H1 (cell line): ENCODE measurements around the gene CRLF3. TPM values are rescaled to one million over a fixed set of nuclear protein-coding genes. Genes with fewer than 3 reads are reported as not detected.
"Not testable (repeated sequence)": the region's sequence is repeated elsewhere in the genome, so short reads cannot be mapped to it uniquely, and the experiment has no call there.

ENCODE experiments used
- CTCF ChIA-PET: fragments of 300-600 bp; sonication (Branson Sonifier 250); formaldehyde crosslinking; loops from one replicate; lab custom pipeline; 2021; ENCODE audit not compliant: partially characterized antibody; lab: Charles Lee
- POLR2A ChIA-PET: fragments of 300-600 bp; sonication (Branson Sonifier 250); formaldehyde crosslinking; loops from one replicate; lab custom pipeline; 2021; ENCODE audit warnings: inconsistent platforms; ENCODE audit not compliant: partially characterized antibody; lab: Charles Lee
- DNase-seq, 2 experiments: peaks; one replicate each; pipeline versions ENCODE4 v3.0.0 to v3.0.0-alpha.2; 2010 to 2022; ENCODE audit warnings: low spot score in 2 of 2, low read depth in 1 of 2, mixed read lengths in 1 of 2
- FAIRE-seq: peaks from 2 replicates; lab custom pipeline; 2011; peaks lifted over from hg19 to GRCh38; lab: Jason Lieb, UNC
- H2AFZ ChIP-seq: 2 replicates; pipeline ENCODE4 v1.8.1; 2012; ENCODE audit warnings: low read length, inconsistent platforms
- H2AK5ac ChIP-seq: 2 replicates; pipeline ENCODE4 v1.6.1; 2013; ENCODE audit warnings: low read depth, low read length
- H2BK120ac ChIP-seq: replicated peaks from 2 replicates; pipeline ENCODE3; 2013; ENCODE audit warnings: low read depth, low read length, inconsistent platforms
- H2BK12ac ChIP-seq: 2 replicates; pipeline ENCODE4 v1.6.1; 2013; ENCODE audit warnings: low read depth, low read length
- H2BK15ac ChIP-seq: 2 replicates; pipeline ENCODE4 v1.6.1; 2013; ENCODE audit warnings: low read length
- H2BK20ac ChIP-seq: 2 replicates; pipeline ENCODE4 v1.6.1; 2013; ENCODE audit warnings: low read length
- H2BK5ac ChIP-seq: 2 replicates; pipeline ENCODE4 v1.6.1; 2013; ENCODE audit warnings: low read depth, low read length
- H3K14ac ChIP-seq: 2 replicates; pipeline ENCODE4 v1.6.1; 2013; ENCODE audit warnings: inconsistent platforms; ENCODE audit not compliant: insufficient read length
- H3K18ac ChIP-seq: 2 replicates; pipeline ENCODE4 v1.6.1; 2013; ENCODE audit warnings: low read length; ENCODE audit errors: extremely low read depth
- H3K23ac ChIP-seq: 2 replicates; pipeline ENCODE4 v1.6.1; 2013; ENCODE audit warnings: inconsistent platforms; ENCODE audit not compliant: insufficient read length
- H3K23me2 ChIP-seq: 2 replicates; pipeline ENCODE4 v1.6.1; 2013; ENCODE audit warnings: low read depth, low read length
- H3K27ac ChIP-seq: 2 replicates; pipeline ENCODE4 v1.6.1; 2011; ENCODE audit warnings: low read depth, low read length, inconsistent platforms
- H3K27me3 ChIP-seq, 4 experiments: replicated peaks in 1 of 4; 1 replicate in 1 of 4; 2 replicates in 3 of 4; pipeline versions ENCODE4 v1.6.1 to v1.8.1; 2011 to 2013; ENCODE audit warnings: low read length in 3 of 4, mild to moderate bottlenecking in 3 of 4, inconsistent platforms in 2 of 4, mixed read lengths in 2 of 4, moderate library complexity in 1 of 4; ENCODE audit not compliant: control insufficient read depth in 3 of 4, insufficient read depth in 3 of 4; ENCODE audit errors: extremely low read depth in 1 of 4
- H3K36me3 ChIP-seq, 4 experiments: 2 replicates each; pipeline versions ENCODE4 v1.6.1 to v1.8.1; 2011 to 2013; ENCODE audit warnings: mild to moderate bottlenecking in 4 of 4, low read length in 3 of 4, moderate library complexity in 2 of 4, control low read depth in 1 of 4, inconsistent platforms in 1 of 4; ENCODE audit not compliant: insufficient read depth in 4 of 4, control insufficient read depth in 2 of 4
- H3K4ac ChIP-seq: replicated peaks from 2 replicates; pipeline ENCODE3; 2013; ENCODE audit warnings: low read length, low read depth, mixed read lengths, inconsistent platforms; ENCODE audit not compliant: insufficient read length
- H3K4me1 ChIP-seq, 4 experiments: replicated peaks in 1 of 4; 1 replicate in 1 of 4; 2 replicates in 3 of 4; pipeline versions ENCODE4 v1.6.1 to v1.8.1; 2011 to 2013; ENCODE audit warnings: low read length in 3 of 4, inconsistent platforms in 2 of 4, mixed read lengths in 1 of 4; ENCODE audit not compliant: insufficient read depth in 4 of 4, control insufficient read depth in 3 of 4
- H3K4me2 ChIP-seq, 2 experiments: 2 replicates each; pipeline versions ENCODE4 v1.6.1 to v1.8.1; 2011 to 2013; ENCODE audit warnings: low read depth in 2 of 2, low read length in 2 of 2, control low read depth in 1 of 2, inconsistent platforms in 1 of 2, mild to moderate bottlenecking in 1 of 2; ENCODE audit not compliant: insufficient read depth in 1 of 2
- H3K4me3 ChIP-seq, 4 experiments: fragments of 200-600, 300-600 bp in 1 of 4; sonication (generic), shearing (Covaris generic), sonication (Bioruptor Twin) in 1 of 4; 2 replicates each; pipeline versions ENCODE4 v1.5.1 to v1.8.1; 2011 to 2016; ENCODE audit warnings: low read length in 4 of 4, low read depth in 3 of 4, control low read depth in 2 of 4, inconsistent platforms in 2 of 4, mild to moderate bottlenecking in 2 of 4, mixed read lengths in 1 of 4, moderate library complexity in 1 of 4; ENCODE audit not compliant: insufficient read depth in 2 of 4; ENCODE audit errors: extremely low read depth in 1 of 4
- H3K56ac ChIP-seq: replicated peaks from 2 replicates; pipeline ENCODE3; 2013; ENCODE audit warnings: low read depth, mild to moderate bottlenecking, mixed read lengths, low read length, inconsistent platforms; ENCODE audit not compliant: insufficient read length
- H3K79me1 ChIP-seq: 2 replicates; pipeline ENCODE4 v1.6.1; 2013; ENCODE audit warnings: low read depth, low read length, control low read depth
- H3K79me2 ChIP-seq, 2 experiments: 2 replicates each; pipeline versions ENCODE4 v1.6.1 to v1.8.1; 2012 to 2013; ENCODE audit warnings: low read length in 2 of 2, mild to moderate bottlenecking in 2 of 2, inconsistent platforms in 1 of 2; ENCODE audit not compliant: insufficient read depth in 2 of 2, control insufficient read depth in 1 of 2
- H3K9ac ChIP-seq, 4 experiments: replicated peaks in 1 of 4; 1 replicate in 1 of 4; 2 replicates in 3 of 4; pipeline versions ENCODE4 v1.6.1 to v1.8.1; 2011 to 2013; ENCODE audit warnings: low read depth in 3 of 4, low read length in 3 of 4, control low read depth in 2 of 4, mild to moderate bottlenecking in 2 of 4, moderate library complexity in 2 of 4, inconsistent platforms in 1 of 4; ENCODE audit errors: extremely low read depth in 1 of 4
- H3K9me3 ChIP-seq, 2 experiments: 2 replicates each; pipeline versions ENCODE4 v1.6.1 to v1.8.1; 2012 to 2013; ENCODE audit warnings: mild to moderate bottlenecking in 2 of 2, moderate library complexity in 2 of 2, control low read depth in 1 of 2, inconsistent platforms in 1 of 2, low read depth in 1 of 2, low read length in 1 of 2, mixed read lengths in 1 of 2; ENCODE audit not compliant: insufficient read depth in 2 of 2
- H4K20me1 ChIP-seq, 2 experiments: replicated peaks in 1 of 2; 2 replicates each; pipeline versions ENCODE3 to v1.8.1; 2011 to 2013; ENCODE audit warnings: inconsistent platforms in 2 of 2, low read length in 2 of 2, mild to moderate bottlenecking in 1 of 2; ENCODE audit not compliant: insufficient read depth in 2 of 2, control insufficient read depth in 1 of 2
- H4K5ac ChIP-seq: 2 replicates; pipeline ENCODE4 v1.6.1; 2013; ENCODE audit warnings: low read length, low read depth, mixed read lengths, inconsistent platforms; ENCODE audit not compliant: insufficient read length
- H4K8ac ChIP-seq: 2 replicates; pipeline ENCODE4 v1.8.0; 2013; ENCODE audit warnings: mild to moderate bottlenecking, moderate library complexity, low read length, inconsistent platforms; ENCODE audit not compliant: insufficient read depth; ENCODE audit errors: extremely low read depth
- H4K91ac ChIP-seq: replicated peaks from 2 replicates; pipeline ENCODE3; 2013; ENCODE audit warnings: low read length, mixed read lengths, inconsistent platforms; ENCODE audit not compliant: insufficient read length
- WGBS, 2 experiments: shearing (Covaris generic) in 1 of 2; methylation state at CpG; one replicate each; pipeline versions ENCODE4 v1.1.6 to v1.1.7; 2013 to 2015; ENCODE audit warnings: low lambda C conversion rate in 2 of 2, mixed read lengths in 2 of 2, inconsistent platforms in 1 of 2, low coverage in 1 of 2, missing lambda C conversion rate in 1 of 2; ENCODE audit not compliant: insufficient replicate concordance in 2 of 2, insufficient coverage in 1 of 2, insufficient read length in 1 of 2; ENCODE audit errors: extremely low coverage in 1 of 2, missing lambda C conversion rate in 1 of 2; 5-methylcytosine and 5-hydroxymethylcytosine counted together
- polyA plus RNA-seq, 7 experiments: library from polyadenylated mRNA; depleted of rRNA in 3 of 7; stranded (reverse) in 5 of 7; unstranded in 2 of 7; fragments of >200 nt in 5 of 7; fragments of 200-250 nt in 2 of 7; gene quantifications; 1 replicate in 5 of 7; 2 replicates in 1 of 7; 4 replicates in 1 of 7; pipeline versions ENCODE4 v1.2.1 to v1.2.3, GENCODE V29; 2011 to 2013; ENCODE audit warnings: missing spikeins in 2 of 7, mixed read lengths in 2 of 7
- small RNA-seq: library from polyadenylated mRNA; stranded (forward); fragments of <200 nt; extraction: miRNeasy Mini kit (QIAGEN cat#:217004); gene quantifications from one replicate; pipeline ENCODE3, GENCODE V24; 2013; ENCODE audit not compliant: insufficient read depth
- total RNA-seq: library from RNA; stranded (reverse); fragmentation: NEBNext Ultra II Directional; extraction: Animal tissue kit (Norgen Biotek cat#: 25700); gene quantifications from 2 replicates; pipeline ENCODE4 v1.2.1, GENCODE V29; 2021

CRLF3 gene
- total and polyA plus RNA-seq, 2 of the 8 experiments (the other 6 are each of a cell fraction or from before 2014, with no cell fraction given): 12.7 to 22.7 TPM

DNA sequence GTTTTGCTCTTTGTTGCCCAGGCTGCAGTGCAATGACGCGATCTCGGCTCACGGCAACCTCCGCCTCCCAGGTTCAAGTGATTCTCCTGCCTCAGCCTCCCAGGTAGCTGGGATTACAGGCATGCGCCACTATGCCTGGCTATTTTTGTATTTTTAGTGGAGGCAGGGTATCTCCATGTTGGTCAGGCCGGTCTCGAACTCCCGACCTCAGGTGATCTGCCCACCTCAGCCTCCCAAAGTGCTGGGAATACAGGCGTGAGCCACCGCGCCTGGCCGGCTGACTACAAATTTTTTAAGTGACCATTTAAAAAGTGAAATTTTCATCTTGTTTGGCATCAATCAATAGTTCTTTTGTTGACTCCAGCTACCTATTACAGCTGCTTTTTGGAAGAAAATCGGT, 90.3 kb downstream of the CRLF3 start:
- H3K27me3 ChIP-seq, FAIRE-seq, H3K23me2 ChIP-seq, H2BK12ac ChIP-seq, H2BK15ac ChIP-seq, H3K27ac ChIP-seq, H3K79me1 ChIP-seq, H4K8ac ChIP-seq, H3K18ac ChIP-seq, H3K4me1 ChIP-seq, H2AK5ac ChIP-seq, H2BK5ac ChIP-seq, H4K5ac ChIP-seq, H3K9me3 ChIP-seq, H3K9ac ChIP-seq, CTCF ChIA-PET, H3K4ac ChIP-seq, H2BK120ac ChIP-seq, H3K4me2 ChIP-seq, H2AFZ ChIP-seq, H2BK20ac ChIP-seq, H4K91ac ChIP-seq, H3K23ac ChIP-seq, H3K56ac ChIP-seq, H3K14ac ChIP-seq: not testable (repeated sequence)
- DNase-seq: peak in 1 of 2 experiments; percentile 33
- WGBS, 2 experiments: 96% methylated on average over 14 of the region's 14 CpGs; no CpG with 5 or more reads in 1 of the 2 experiments
- Histone ChIP-seq H3K4me3 (peak overlapping the region in 1 of 4 experiments; percentile 6; a peak in 1 of 8 replicates), H4K20me1 (peaks cover 2 to 12% of the 10 kb centered on the region in 2 experiments), H3K36me3 (peaks cover 0 to 14% (median 0%) of the 10 kb centered on the region in 4 experiments; a peak in 2 of 8 replicates), H3K79me2 (peaks cover 6 to 72% of the 10 kb centered on the region in 2 experiments; a peak in 3 of 4 replicates)
- POLR2A ChIA-PET: interaction anchor here (1.0 kb wide), 1 partner anchor 11 kb away, joined by 3 read pairs; no protein-coding TSS in a partner anchor

Small RNAs within 50 kb of the gene (small RNA-seq; reads per million reads assigned to genes)
- not detected for gene RNU6-298P

Other genes starting within 250 kb of the CRLF3 start
- 25.6 and 30.0 TPM in 2 replicates for gene ATAD5, start 7.3 kb upstream of the CRLF3 start, total RNA-seq
- gene ATAD5, start 7.3 kb upstream of the CRLF3 start, polyA plus RNA-seq (2011; rRNA removed): 3.0 and 3.5 TPM in 2 replicates
- 9.9 and 10.9 TPM in 2 replicates for gene TEFM, start 81.5 kb upstream of the CRLF3 start, total RNA-seq
- gene TEFM, start 81.5 kb upstream of the CRLF3 start, polyA plus RNA-seq (2011; rRNA removed): 2.9 and 6.1 TPM in 2 replicates
- gene ADAP2, start 97.3 kb upstream of the CRLF3 start, total RNA-seq: 0.76 and 1.1 TPM in 2 replicates
- 0.71 and 1.1 TPM in 2 replicates for gene ADAP2, start 97.3 kb upstream of the CRLF3 start, polyA plus RNA-seq (2011; rRNA removed)
- 9.0 and 10.3 TPM in 2 replicates for gene RNF135, start 146.3 kb upstream of the CRLF3 start, total RNA-seq
- 7.7 and 8.8 TPM in 2 replicates for gene RNF135, start 146.3 kb upstream of the CRLF3 start, polyA plus RNA-seq (2011; rRNA removed)